Right lobe of liver (tissue), 4 donors: ENCODE measurements around the gene RAB25.

Experiments
- CTCF ChIP-seq, 4 donors: fragments of 200-600 bp in 3 of 4; fragments of 450-650 bp in 1 of 4; IDR thresholded peaks; one replicate each; pipeline versions ENCODE4 v1.5.1 to v1.8.0; 2016 to 2022; ENCODE audit warnings: antibody characterized with exemption in 4 of 4, mild to moderate bottlenecking in 2 of 4
- POLR2A ChIP-seq: fragments of 450-650 bp; IDR thresholded peaks from one replicate; pipeline ENCODE4 v1.6.1; 2017; ENCODE audit warnings: antibody characterized with exemption, mild to moderate bottlenecking
- donor health status: DM: no; HTN: no; CAD: no.
- donor health status: DM: no; HTN: no; CAD: no.
- donor health status: DM: no; HTN: yes; CAD: no.

- TF ChIP-seq CTCF (IDR thresholded peaks at IDR 0.05) (no peak), POLR2A (no peak)
These were observed 37.8 kb downstream of the RAB25 start for GRCh38 chr1:156098784-156099183.
